IMR-90 (cell line): ENCODE results near the gene ESR2. TPM values are rescaled to one million over a fixed set of nuclear protein-coding genes. Genes with fewer than 3 reads are reported as not detected.

Source experiments
- ATAC-seq: fragments of 200-7000 bp; cut with Tn5 transposase; 2 replicates; pipeline ENCODE4 v1.9.1; 2020; ENCODE audit warnings: low read depth, mild to moderate bottlenecking, moderate library complexity
- BruUV-seq: library from RNA; stranded (reverse); fragments of 400-500 nt; replicated peaks from 2 replicates; lab custom pipeline; 2021; lab: Mats Ljungman, UMichigan
- CTCF ChIA-PET: fragments of 300-600 bp; formaldehyde crosslinking; extraction: SDS; loops from one replicate; lab custom pipeline; 2021; ENCODE audit warnings: antibody characterized with exemption; lab: Yijun Ruan, JAX
- POLR2A ChIA-PET: fragments of 300-600 bp; sonication (Branson Sonifier 250); formaldehyde crosslinking; loops from one replicate; lab custom pipeline; 2022; ENCODE audit warnings: antibody characterized with exemption; ENCODE audit not compliant: unreplicated experiment; lab: Charles Lee
- DNase-seq: peaks from one replicate; pipeline ENCODE4 v3.0.0; 2013
- H2AFZ ChIP-seq: replicated peaks from 2 replicates; pipeline ENCODE3; 2013; ENCODE audit warnings: low read length, mild to moderate bottlenecking; ENCODE audit not compliant: poor library complexity
- H2AK5ac ChIP-seq: 2 replicates; pipeline ENCODE4 v1.6.1; 2013; ENCODE audit warnings: low read depth, low read length, inconsistent platforms
- H2AK9ac ChIP-seq: replicated peaks from 2 replicates; pipeline ENCODE3; 2013; ENCODE audit warnings: mild to moderate bottlenecking, low read depth, low read length, moderate library complexity; ENCODE audit not compliant: poor library complexity
- H2BK120ac ChIP-seq: 2 replicates; pipeline ENCODE4 v1.6.1; 2013; ENCODE audit warnings: low read depth, low read length, inconsistent platforms
- H2BK15ac ChIP-seq: 3 replicates; pipeline ENCODE4 v1.6.1; 2013; ENCODE audit warnings: low read depth, low read length, inconsistent platforms
- H2BK20ac ChIP-seq: 2 replicates; pipeline ENCODE4 v1.6.1; 2013; ENCODE audit warnings: low read depth, mild to moderate bottlenecking, inconsistent platforms, low read length, moderate library complexity
- H2BK5ac ChIP-seq: 2 replicates; pipeline ENCODE4 v1.6.1; 2013; ENCODE audit warnings: mild to moderate bottlenecking, low read depth, low read length, inconsistent platforms; ENCODE audit not compliant: poor library complexity, severe bottlenecking
- H3K14ac ChIP-seq: replicated peaks from 2 replicates; pipeline ENCODE4 v1.6.1; 2013; ENCODE audit warnings: low read depth, low read length, inconsistent platforms
- H3K18ac ChIP-seq: 2 replicates; pipeline ENCODE4 v1.6.1; 2013; ENCODE audit warnings: low read depth, low read length, control low read depth
- H3K23ac ChIP-seq: 2 replicates; pipeline ENCODE4 v1.6.1; 2013; ENCODE audit warnings: low read depth, low read length, inconsistent platforms
- H3K27ac ChIP-seq: 2 replicates; pipeline ENCODE4 v1.5.1; 2013; ENCODE audit warnings: mild to moderate bottlenecking, control low read depth, low read length; ENCODE audit not compliant: insufficient read depth
- H3K27me3 ChIP-seq: 2 replicates; pipeline ENCODE4 v1.6.1; 2013; ENCODE audit warnings: low read length; ENCODE audit not compliant: control insufficient read depth, insufficient read depth
- H3K36me3 ChIP-seq: 2 replicates; pipeline ENCODE4 v1.6.1; 2013; ENCODE audit warnings: low read length, mixed read lengths; ENCODE audit not compliant: control insufficient read depth, insufficient read depth
- H3K4ac ChIP-seq: 2 replicates; pipeline ENCODE4 v1.6.1; 2013; ENCODE audit warnings: low read depth, low read length, inconsistent platforms
- H3K4me1 ChIP-seq: 2 replicates; pipeline ENCODE4 v1.6.1; 2013; ENCODE audit warnings: low read length, mixed read lengths; ENCODE audit not compliant: control insufficient read depth, insufficient read depth
- H3K4me2 ChIP-seq: 2 replicates; pipeline ENCODE4 v1.6.1; 2013; ENCODE audit warnings: low read depth, mild to moderate bottlenecking, control low read depth, low read length, moderate library complexity
- H3K4me3 ChIP-seq: 2 replicates; pipeline ENCODE4 v1.5.1; 2013; ENCODE audit warnings: low read depth, mild to moderate bottlenecking, control low read depth, low read length, moderate library complexity; ENCODE audit not compliant: insufficient read depth
- H3K56ac ChIP-seq: 2 replicates; pipeline ENCODE4 v1.6.1; 2013; ENCODE audit warnings: low read length, inconsistent platforms; ENCODE audit not compliant: insufficient read depth; ENCODE audit errors: extremely low read depth
- H3K79me1 ChIP-seq, 2 experiments: 2 replicates each; pipeline ENCODE4 v1.6.1; 2013; ENCODE audit warnings: low read length in 2 of 2, inconsistent platforms in 1 of 2, low read depth in 1 of 2
- H3K9ac ChIP-seq: 2 replicates; pipeline ENCODE4 v1.6.1; 2013; ENCODE audit warnings: low read depth, low read length, control low read depth
- H3K9me1 ChIP-seq: 2 replicates; pipeline ENCODE4 v1.6.1; 2013; ENCODE audit warnings: low read length, inconsistent platforms; ENCODE audit not compliant: insufficient read depth
- H3K9me3 ChIP-seq: 2 replicates; pipeline ENCODE4 v1.6.1; 2013; ENCODE audit warnings: low read length; ENCODE audit not compliant: control insufficient read depth, insufficient read depth
- H4K20me1 ChIP-seq: 2 replicates; pipeline ENCODE4 v1.6.1; 2013; ENCODE audit warnings: low read length, inconsistent platforms; ENCODE audit not compliant: insufficient read depth
- H4K5ac ChIP-seq: 2 replicates; pipeline ENCODE4 v1.6.1; 2013; ENCODE audit warnings: mild to moderate bottlenecking, low read depth, low read length, control low read depth
- H4K8ac ChIP-seq, 2 experiments: 2 replicates each; pipeline ENCODE4 v1.6.1; 2013; ENCODE audit warnings: low read depth in 2 of 2, low read length in 2 of 2, control low read depth in 1 of 2, inconsistent platforms in 1 of 2
- H4K91ac ChIP-seq: 2 replicates; pipeline ENCODE4 v1.6.1; 2013; ENCODE audit warnings: low read depth, low read length, inconsistent platforms; ENCODE audit not compliant: insufficient read depth
- BHLHE40 ChIP-seq: fragments of 150-350 bp; IDR thresholded peaks from 2 replicates; pipeline ENCODE4 v1.6.1; 2016; ENCODE audit warnings: mild to moderate bottlenecking, low read depth, low read length
- RAD21 ChIP-seq: IDR thresholded peaks from 2 replicates; pipeline ENCODE4 v1.6.1; 2012; ENCODE audit warnings: low read length, improper control_type of control experiment
- WGBS, 2 experiments: methylation state at CpG; one replicate each; pipeline versions ENCODE4 v1.1.5 to v1.1.7; 2013; ENCODE audit warnings: missing lambda C conversion rate in 2 of 2; ENCODE audit not compliant: insufficient read length in 1 of 2; ENCODE audit errors: extremely low coverage in 2 of 2; 5-methylcytosine and 5-hydroxymethylcytosine counted together
- dilution Hi-C: fragments of 300-500 bp; cut with HindIII; formaldehyde crosslinking; loops from one replicate; pipeline ENCODE4 v1.14.3; 2018; ENCODE audit warnings: low sequenced_read_pairs; ENCODE audit not compliant: unreplicated experiment
- in situ Hi-C: fragments of 300-500 bp; cut with MboI; formaldehyde crosslinking; loops from 3 replicates; pipeline ENCODE4 v1.14.3; 2019; ENCODE audit warnings: low sequenced_read_pairs, inconsistent platforms, mixed read lengths
- intact Hi-C: fragments of 100-400 bp; cut with micrococcal nuclease; formaldehyde crosslinking; loops from 2 replicates; pipeline ENCODE4 v1.10.0; 2022
- polyA plus RNA-seq, 3 experiments: library from polyadenylated mRNA; depleted of rRNA; stranded (reverse); fragments of >200 nt; gene quantifications; 2 replicates each; pipeline ENCODE4 v1.2.3, GENCODE V29; 2012; ENCODE audit warnings: low replicate concordance in 1 of 3
- total RNA-seq: library from RNA; depleted of rRNA; stranded (reverse); fragments of >200 nt; gene quantifications from 2 replicates; pipeline ENCODE4 v1.2.3, GENCODE V29; 2012
- TF ChIP-seq, protein P1 (sequence below): fragments of 150-350 bp; IDR thresholded peaks from 2 replicates; pipeline ENCODE4 v1.6.1; 2017; ENCODE audit warnings: mild to moderate bottlenecking, antibody characterized with exemption, low read length, low read depth

The ESR2 gene
- total and polyA plus RNA-seq, 2 of the 4 experiments (the other 2 are of a cell fraction): under 0.01 to 0.03 TPM

GRCh38 chr14:64221391-64222003 is 72.7 kb downstream of the ESR2 start:
- DNase-seq: no peak
- Histone ChIP-seq H3K27ac (no peak overlapping the region), H3K56ac (no peak overlapping the region), H3K36me3 (peaks cover 9% of the 10 kb centered on the region; the same call in 1 of the 2 replicates), H2AK5ac (no peak overlapping the region), H4K20me1 (no peaks in the 10 kb centered on the region), H2BK5ac (no peak overlapping the region), H3K79me1 (no peaks in the 10 kb centered on the region), H2AFZ (no peak overlapping the region), H3K4me2 (no peak overlapping the region), H3K9me1 (peaks cover 3% of the 10 kb centered on the region; the same call in 1 of the 2 replicates), H4K91ac (no peak overlapping the region), H3K23ac (no peak overlapping the region), H3K27me3 (no peaks in the 10 kb centered on the region), H3K4me3 (no peak overlapping the region), H3K4ac (no peak overlapping the region), H2BK15ac (no peak overlapping the region), H3K4me1 (no peaks in the 10 kb centered on the region), H2BK20ac (no peak overlapping the region), H4K5ac (no peak overlapping the region), H2AK9ac (no peak overlapping the region), H3K9me3 (no peaks in the 10 kb centered on the region), H3K18ac (no peak overlapping the region), H3K14ac (no peak overlapping the region), H2BK120ac (no peak overlapping the region), H4K8ac (no peak overlapping the region), H3K9ac (no peak overlapping the region)
- no TSS peak for BruUV-seq
- CTCF ChIA-PET: no interaction called here
- no peak for ATAC-seq
- in situ Hi-C loops: no loop called here
- POLR2A ChIA-PET: no interaction called here
- dilution Hi-C loops: no loop called here
- WGBS, 2 experiments: 98% methylated on average over 7 of the region's 14 CpGs; no CpG with 5 or more reads in 1 of the 2 experiments
- intact Hi-C loops: no loop called here
- TF ChIP-seq RAD21 (no peak), BHLHE40 (no peak)
- TF ChIP-seq, protein P1, sequence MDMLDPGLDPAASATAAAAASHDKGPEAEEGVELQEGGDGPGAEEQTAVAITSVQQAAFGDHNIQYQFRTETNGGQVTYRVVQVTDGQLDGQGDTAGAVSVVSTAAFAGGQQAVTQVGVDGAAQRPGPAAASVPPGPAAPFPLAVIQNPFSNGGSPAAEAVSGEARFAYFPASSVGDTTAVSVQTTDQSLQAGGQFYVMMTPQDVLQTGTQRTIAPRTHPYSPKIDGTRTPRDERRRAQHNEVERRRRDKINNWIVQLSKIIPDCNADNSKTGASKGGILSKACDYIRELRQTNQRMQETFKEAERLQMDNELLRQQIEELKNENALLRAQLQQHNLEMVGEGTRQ: no peak
